ENCODE data around the gene MAP3K2. TPM values are rescaled to one million over a fixed set of nuclear protein-coding genes. Genes with fewer than 3 reads are reported as not detected.

MAP3K2 gene
- total and polyA plus RNA-seq, 2 of the 4 experiments (the other 2 are of a cell fraction): 6.2 to 30.8 TPM

DNA sequence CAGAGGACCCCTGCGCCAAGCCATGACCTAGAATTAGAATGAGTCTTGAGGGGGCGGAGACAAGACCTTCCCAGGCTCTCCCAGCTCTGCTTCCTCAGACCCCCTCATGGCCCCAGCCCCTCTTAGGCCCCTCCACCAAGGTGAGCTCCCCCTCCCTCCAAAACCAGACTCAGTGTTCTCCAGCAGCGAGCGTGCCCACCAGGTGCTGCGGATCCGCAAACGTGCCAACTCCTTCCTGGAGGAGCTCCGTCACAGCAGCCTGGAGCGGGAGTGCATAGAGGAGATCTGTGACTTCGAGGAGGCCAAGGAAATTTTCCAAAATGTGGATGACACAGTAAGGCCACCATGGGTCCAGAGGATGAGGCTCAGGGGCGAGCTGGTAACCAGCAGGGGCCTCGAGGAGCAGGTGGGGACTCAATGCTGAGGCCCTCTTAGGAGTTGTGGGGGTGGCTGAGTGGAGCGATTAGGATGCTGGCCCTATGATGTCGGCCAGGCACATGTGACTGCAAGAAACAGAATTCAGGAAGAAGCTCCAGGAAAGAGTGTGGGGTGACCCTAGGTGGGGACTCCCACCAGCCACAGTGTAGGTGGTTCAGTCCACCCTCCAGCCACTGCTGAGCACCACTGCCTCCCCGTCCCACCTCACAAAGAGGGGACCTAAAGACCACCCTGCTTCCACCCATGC lies 33.5 kb upstream of the MAP3K2 start:
- H3K27ac ChIP-seq (ENCODE audit: insufficient read depth, low read length): no peak overlapping the region
- H3K9me1 ChIP-seq (ENCODE audit: insufficient read depth, low read length): no peaks in the 10 kb centered on the region
- no peak overlapping the region for H4K8ac ChIP-seq (ENCODE audit: low read depth in 2 of 2, low read length in 2 of 2)
- H2AFZ ChIP-seq (replicated peaks; ENCODE audit: low read length, poor library complexity): no peak overlapping the region
- no peak overlapping the region for H2AK9ac ChIP-seq (replicated peaks; ENCODE audit: low read depth, low read length, poor library complexity)
- H3K9me3 ChIP-seq (ENCODE audit: control insufficient read depth, insufficient read depth, low read length): no peaks in the 10 kb centered on the region
- dilution Hi-C loops (cut with HindIII; ENCODE audit: low sequenced_read_pairs, unreplicated experiment) (no loop called here), in situ Hi-C loops (cut with MboI; ENCODE audit: low sequenced_read_pairs) (no loop called here), intact Hi-C loops (cut with micrococcal nuclease) (no loop called here)
- no peak overlapping the region for H3K4me2 ChIP-seq (ENCODE audit: low read depth, low read length)
- no peak overlapping the region for H4K91ac ChIP-seq (ENCODE audit: insufficient read depth, low read depth, low read length)
- no peak overlapping the region for H3K18ac ChIP-seq (ENCODE audit: low read depth, low read length)
- H3K27me3 ChIP-seq (ENCODE audit: control insufficient read depth, insufficient read depth, low read length): peaks cover 26% of the 10 kb centered on the region
- no peak overlapping the region for H3K4ac ChIP-seq (ENCODE audit: low read depth, low read length)
- POLR2A ChIA-PET (ENCODE audit: unreplicated experiment): no interaction called here
- H3K23ac ChIP-seq (ENCODE audit: low read depth, low read length): no peak overlapping the region
- H3K14ac ChIP-seq (replicated peaks; ENCODE audit: low read depth, low read length): no peak overlapping the region
- H3K56ac ChIP-seq (ENCODE audit: extremely low read depth, insufficient read depth, low read length): no peak overlapping the region
- H4K5ac ChIP-seq (ENCODE audit: low read depth, low read length): no peak overlapping the region
- ATAC-seq (ENCODE audit: low read depth): no peak
- CTCF ChIA-PET: no interaction called here
- H3K4me3 ChIP-seq (ENCODE audit: insufficient read depth, low read depth, low read length): no peak overlapping the region
- H2BK120ac ChIP-seq (ENCODE audit: low read depth, low read length): no peak overlapping the region
- no peak overlapping the region for H2AK5ac ChIP-seq (ENCODE audit: low read depth, low read length)
- H3K79me1 ChIP-seq (ENCODE audit: low read depth in 1 of 2, low read length in 2 of 2): no peaks in the 10 kb centered on the region
- no peaks in the 10 kb centered on the region; the same call in 1 of the 2 replicates for H4K20me1 ChIP-seq (ENCODE audit: insufficient read depth, low read length)
- no peak overlapping the region for H2BK20ac ChIP-seq (ENCODE audit: low read depth, low read length)
- BruUV-seq (replicated peaks): no TSS peak
- TF ChIP-seq MAZ (IDR thresholded peaks at IDR 0.05; ENCODE audit: borderline replicate concordance, low read depth, low read length): no peak
- TF ChIP-seq RCOR1 (IDR thresholded peaks at IDR 0.05; ENCODE audit: insufficient replicate concordance, low read length): no peak
- TF ChIP-seq MAFK (IDR thresholded peaks at IDR 0.05; ENCODE audit: low read depth, low read length): no peak
- no peak for TF ChIP-seq RFX5 (IDR thresholded peaks at IDR 0.05; ENCODE audit: low read depth, low read length)
- TF ChIP-seq NFE2L2 (IDR thresholded peaks at IDR 0.05; ENCODE audit: low read depth, low read length): no peak
- TF ChIP-seq MXI1 (IDR thresholded peaks at IDR 0.05; ENCODE audit: borderline replicate concordance, low read depth, low read length): no peak
- TF ChIP-seq, protein P1, sequence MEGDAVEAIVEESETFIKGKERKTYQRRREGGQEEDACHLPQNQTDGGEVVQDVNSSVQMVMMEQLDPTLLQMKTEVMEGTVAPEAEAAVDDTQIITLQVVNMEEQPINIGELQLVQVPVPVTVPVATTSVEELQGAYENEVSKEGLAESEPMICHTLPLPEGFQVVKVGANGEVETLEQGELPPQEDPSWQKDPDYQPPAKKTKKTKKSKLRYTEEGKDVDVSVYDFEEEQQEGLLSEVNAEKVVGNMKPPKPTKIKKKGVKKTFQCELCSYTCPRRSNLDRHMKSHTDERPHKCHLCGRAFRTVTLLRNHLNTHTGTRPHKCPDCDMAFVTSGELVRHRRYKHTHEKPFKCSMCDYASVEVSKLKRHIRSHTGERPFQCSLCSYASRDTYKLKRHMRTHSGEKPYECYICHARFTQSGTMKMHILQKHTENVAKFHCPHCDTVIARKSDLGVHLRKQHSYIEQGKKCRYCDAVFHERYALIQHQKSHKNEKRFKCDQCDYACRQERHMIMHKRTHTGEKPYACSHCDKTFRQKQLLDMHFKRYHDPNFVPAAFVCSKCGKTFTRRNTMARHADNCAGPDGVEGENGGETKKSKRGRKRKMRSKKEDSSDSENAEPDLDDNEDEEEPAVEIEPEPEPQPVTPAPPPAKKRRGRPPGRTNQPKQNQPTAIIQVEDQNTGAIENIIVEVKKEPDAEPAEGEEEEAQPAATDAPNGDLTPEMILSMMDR (conservative IDR thresholded peaks at IDR 0.05; ENCODE audit: low read depth, low read length): no peak
- TF ChIP-seq ELK1 (IDR thresholded peaks at IDR 0.05; ENCODE audit: borderline replicate concordance, low read depth, low read length): no peak
- no peak for TF ChIP-seq RAD21 (IDR thresholded peaks at IDR 0.05; ENCODE audit: low read length)
- TF ChIP-seq BHLHE40 (IDR thresholded peaks at IDR 0.05; ENCODE audit: low read depth, low read length): no peak
- TF ChIP-seq USF2 (IDR thresholded peaks at IDR 0.05; ENCODE audit: low read depth, low read length): no peak
- TF ChIP-seq CEBPB (IDR thresholded peaks at IDR 0.05; ENCODE audit: low read depth, low read length): no peak
- TF ChIP-seq POLR2A (IDR thresholded peaks at IDR 0.05; ENCODE audit: low read depth, low read length): no peak
- no peak for TF ChIP-seq CHD1 (IDR thresholded peaks at IDR 0.05; ENCODE audit: low read depth, low read length)
- TF ChIP-seq FOS (IDR thresholded peaks at IDR 0.05; ENCODE audit: low read depth, low read length): no peak
- no peak for TF ChIP-seq SMC3 (IDR thresholded peaks at IDR 0.05; ENCODE audit: low read depth, low read length)
- WGBS, 2 experiments (ENCODE audit: extremely low coverage in 2 of 2, insufficient read length in 1 of 2): 78% methylated on average over 3 of the region's 15 CpGs; no CpG with 5 or more reads in 1 of the 2 experiments
- DNase-seq: no peak
- H3K4me1 ChIP-seq (ENCODE audit: control insufficient read depth, insufficient read depth, low read length): peaks cover 2% of the 10 kb centered on the region; the same call in 1 of the 2 replicates
- H3K9ac ChIP-seq (ENCODE audit: low read depth, low read length): no peak overlapping the region
- no peak overlapping the region for H2BK15ac ChIP-seq (ENCODE audit: low read depth, low read length)
- no peaks in the 10 kb centered on the region for H3K36me3 ChIP-seq (ENCODE audit: control insufficient read depth, insufficient read depth, low read length)
- no peak overlapping the region for H2BK5ac ChIP-seq (ENCODE audit: low read depth, low read length, poor library complexity, severe bottlenecking)
